GM19043 (cell line): ENCODE data around the gene DNM3.

Source experiments
- ATAC-seq: cut with Tn5 transposase; IDR thresholded peaks from one replicate; pipeline ENCODE4 v1.9.1; 2021; ENCODE audit warnings: low read depth; ENCODE audit not compliant: unreplicated experiment

Gene DNM3

GRCh38 chr1:172155766-172156165 lies 314.5 kb downstream of the DNM3 start:
- ATAC-seq = no peak

GRCh38 chr1:172162236-172162635 lies 320.9 kb downstream of the DNM3 start:
- no peak for ATAC-seq

DNA sequence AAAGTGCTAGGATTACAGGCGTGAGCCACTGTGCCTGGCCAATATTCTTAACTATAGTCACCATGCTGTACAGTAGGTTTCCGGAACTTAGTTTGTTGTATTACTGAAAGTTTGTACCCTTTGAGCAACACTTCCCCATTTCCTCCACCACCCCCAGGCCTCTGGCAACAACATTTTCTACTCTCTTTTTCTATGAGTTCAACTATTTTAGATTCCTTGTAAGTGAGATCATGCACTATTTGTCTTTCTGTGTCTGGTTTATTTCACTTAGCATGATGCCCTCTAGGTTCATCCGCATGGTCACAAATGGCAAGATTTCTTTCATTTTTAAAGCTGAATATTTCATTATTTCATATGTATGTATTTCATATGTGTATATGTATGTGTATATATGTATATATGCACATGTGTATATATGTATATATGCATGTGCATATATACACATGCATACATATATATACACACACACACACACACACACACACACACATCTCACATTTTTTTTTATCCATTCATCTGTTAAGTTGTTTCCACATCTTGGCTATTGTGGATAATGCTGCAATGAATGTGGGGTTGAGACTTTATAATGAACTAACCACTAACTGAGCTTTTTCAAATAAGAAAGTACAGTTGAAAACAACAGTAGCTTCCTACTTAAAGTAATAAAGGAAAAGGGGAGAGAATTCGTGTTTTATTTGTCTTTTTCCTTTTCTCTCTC lies 322.4 kb downstream of the DNM3 start:
- no peak for ATAC-seq

GRCh38 chr1:172165403-172165802 lies 324.1 kb downstream of the DNM3 start:
- no peak for ATAC-seq

DNA sequence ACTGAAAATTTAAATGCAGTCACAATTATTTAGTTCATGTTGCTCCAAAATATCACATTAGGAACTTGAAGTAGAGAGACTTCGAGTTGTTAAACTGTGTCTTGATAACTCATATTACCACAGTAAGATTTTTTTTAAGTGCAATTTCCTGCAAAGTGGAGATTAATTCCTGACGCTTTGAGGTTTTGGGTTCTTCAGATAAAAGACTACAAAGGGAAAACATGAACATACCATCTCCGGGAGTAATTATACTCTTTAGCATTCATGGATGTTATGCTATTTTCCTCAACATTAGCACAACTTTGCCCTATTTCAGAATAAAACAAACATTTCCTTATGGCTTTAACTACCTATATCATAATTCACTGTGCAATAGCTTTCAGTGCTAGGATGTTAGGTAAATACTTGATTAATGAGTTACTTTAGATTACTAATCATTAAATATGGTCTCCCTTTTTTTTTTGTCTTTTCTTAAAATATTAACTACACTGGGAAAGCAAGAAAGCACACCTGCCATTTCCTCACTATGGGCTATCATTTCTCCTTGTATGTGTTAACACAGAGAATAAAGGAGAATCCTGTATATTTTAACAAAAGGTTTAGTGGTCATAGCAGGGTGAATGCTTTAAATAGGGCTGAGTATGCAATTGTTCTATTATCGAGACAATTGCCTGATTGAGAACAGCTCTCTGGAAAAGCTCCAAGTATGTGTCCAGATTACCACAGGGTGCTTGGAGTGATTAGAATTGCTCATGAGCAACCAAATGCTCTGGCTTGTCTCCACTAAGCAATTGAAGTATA lies 326.7 kb downstream of the DNM3 start:
- no peak for ATAC-seq

- ATAC-seq = no peak
Observed at GRCh38 chr1:172168597-172168872, 327.2 kb downstream of the DNM3 start.

DNA sequence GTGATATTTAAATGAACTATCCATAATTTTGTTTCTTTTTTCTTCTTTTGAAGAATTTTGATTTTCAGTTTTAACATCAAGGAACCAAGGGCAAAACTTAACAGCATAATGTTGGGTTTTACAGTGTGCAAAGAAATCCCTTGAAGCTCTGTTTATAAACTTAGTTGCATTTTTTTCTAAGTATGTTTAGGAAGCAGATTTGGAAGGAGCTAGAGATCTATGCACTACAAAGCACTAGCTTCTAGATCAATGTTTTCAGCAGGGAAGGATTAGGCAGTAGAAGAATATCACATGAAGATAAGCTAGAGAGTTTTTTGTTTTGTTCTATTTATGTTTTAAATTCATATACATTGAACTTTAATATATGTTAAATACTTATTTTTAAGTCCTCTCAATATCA lies 328.5 kb downstream of the DNM3 start:
- no peak for ATAC-seq

DNA sequence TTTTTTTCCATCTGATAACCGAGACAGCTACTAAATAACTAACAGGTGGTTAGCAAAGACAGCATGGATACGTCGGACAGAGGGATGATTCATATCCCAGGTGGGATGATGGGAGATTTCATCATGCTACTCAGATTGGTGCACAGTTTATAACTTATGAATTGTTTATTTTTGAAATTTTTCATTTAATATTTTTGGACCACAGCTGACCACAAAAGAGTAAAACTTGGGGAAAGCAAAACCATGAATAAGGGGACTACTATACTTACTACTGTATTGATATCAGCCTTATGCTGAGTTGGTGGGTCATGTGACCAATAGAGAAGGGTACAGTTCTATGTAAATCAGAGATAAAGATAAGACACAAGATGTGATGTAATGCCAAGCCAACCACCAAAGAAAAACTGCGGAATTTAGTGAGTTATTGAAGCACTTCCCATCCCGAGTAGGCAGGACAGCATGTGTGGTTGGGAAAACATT lies 331.1 kb downstream of the DNM3 start:
- ATAC-seq = no peak

GRCh38 chr1:172176206-172176605 lies 334.9 kb downstream of the DNM3 start:
- ATAC-seq = no peak

GRCh38 chr1:172177849-172178248 lies 336.6 kb downstream of the DNM3 start:
- ATAC-seq = no peak

DNA sequence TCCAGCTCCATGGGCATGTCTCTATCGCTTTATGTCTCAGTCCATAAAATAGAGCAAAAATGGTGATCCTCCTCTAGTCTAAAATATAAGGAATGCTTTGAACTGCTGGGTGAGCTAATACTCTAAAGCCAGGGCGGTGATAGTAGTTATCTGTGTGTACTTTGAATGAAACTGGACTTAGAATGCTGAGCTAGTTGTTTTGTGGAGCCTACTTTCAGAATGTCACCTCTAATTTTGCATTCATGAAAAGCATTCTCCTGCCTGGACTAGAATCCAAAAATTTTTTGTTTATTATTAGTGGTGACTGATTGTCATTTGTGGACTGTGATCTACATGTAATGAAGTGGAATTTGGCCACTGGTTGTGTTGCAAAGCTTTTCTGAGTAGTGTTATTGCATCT lies 337.6 kb downstream of the DNM3 start:
- no peak for ATAC-seq

DNA sequence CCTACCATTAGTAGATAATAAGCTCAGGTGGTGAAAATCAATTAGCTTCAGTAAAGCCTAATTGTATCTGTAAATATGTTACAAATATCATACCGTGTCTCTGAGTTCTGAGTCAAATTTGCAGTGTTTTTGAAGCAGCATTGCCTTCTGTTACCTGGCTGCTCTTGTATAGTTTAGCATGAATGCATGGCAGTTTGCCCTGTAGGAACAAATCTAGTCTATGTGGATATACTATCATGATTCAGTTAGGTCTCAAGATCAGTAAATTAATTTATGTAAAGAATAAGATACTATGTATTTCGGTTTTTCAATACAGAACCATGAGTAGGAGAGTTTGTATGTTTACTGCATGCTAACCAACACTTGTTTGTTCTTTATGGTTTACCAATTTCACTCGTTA lies 338.6 kb downstream of the DNM3 start:
- no peak for ATAC-seq

- ATAC-seq = peak; percentile 62
Observed at GRCh38 chr1:172180501-172181285, 339.4 kb downstream of the DNM3 start.

DNA sequence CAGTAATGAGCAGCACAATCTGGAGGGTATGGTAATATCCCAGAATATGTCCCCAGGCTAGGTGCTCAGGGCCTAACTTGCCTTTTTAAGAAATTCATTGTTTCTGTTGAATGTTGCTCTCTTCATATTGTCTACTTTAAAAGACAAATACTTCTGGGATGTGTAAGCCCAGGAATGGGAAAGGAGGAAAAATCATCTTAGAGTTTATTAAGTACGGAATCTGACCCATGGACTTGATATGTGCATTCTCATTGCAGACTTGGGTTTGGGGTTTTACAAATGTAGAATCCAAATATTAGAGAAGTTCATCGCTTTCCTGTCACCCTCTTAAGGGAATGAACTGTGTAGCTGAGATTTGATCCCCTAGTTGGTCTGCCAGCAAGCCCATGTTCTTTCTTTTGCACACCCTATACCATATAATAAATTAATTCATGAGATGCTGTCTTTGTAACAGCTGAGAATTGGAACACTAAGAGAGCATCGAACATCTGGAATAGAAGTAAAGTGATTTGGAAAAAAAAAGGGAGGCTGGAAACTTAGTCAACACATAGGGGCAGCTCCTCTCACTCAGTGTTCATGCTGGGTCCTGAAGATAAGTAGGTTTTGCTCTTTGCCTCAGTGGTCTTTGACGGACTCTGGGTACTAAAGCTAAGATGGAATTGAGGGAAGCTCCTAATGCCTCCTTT lies 343.4 kb downstream of the DNM3 start:
- peak; percentile 2 for ATAC-seq

GRCh38 chr1:172185211-172185610 lies 343.9 kb downstream of the DNM3 start:
- ATAC-seq = peak; percentile 61

DNA sequence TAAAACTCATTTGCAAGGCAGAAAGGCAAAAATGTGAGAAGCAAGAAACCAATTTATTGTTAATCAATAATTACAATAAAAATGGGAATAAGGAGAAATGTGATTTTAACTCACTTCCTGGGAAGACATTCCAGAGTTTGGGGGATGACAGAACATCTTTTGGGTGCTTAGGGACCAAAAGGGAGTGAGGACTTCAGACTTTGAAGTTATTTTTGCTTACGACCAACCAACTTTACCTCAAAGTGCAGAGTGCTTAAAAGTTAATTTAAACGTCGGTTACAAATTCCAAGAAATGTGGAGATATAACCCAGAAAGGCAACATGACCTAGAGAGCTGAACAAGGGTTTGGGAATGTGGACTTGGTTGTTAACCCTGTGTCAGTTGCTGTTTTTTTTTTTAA lies 344.7 kb downstream of the DNM3 start:
- no peak for ATAC-seq

DNA sequence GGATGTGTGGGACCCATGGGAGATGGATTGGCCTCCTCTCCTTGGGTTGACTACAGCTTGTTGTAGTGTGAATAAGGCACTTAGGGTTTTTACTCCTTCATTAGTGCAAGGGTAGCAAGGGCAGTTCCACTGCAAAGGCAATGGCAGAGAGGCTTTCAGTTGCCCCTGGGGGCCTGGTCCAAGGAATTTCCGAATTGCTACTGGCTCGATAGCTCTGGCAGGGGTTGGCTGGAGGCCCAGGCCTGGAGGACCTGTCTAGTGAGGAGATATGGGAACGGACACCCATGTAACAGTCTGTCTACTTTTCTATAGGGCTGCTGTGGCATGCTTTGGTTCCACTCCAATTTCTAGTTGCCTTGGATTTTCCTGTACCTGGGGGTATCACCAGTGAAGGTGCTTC lies 360.3 kb downstream of the DNM3 start:
- no peak for ATAC-seq

DNA sequence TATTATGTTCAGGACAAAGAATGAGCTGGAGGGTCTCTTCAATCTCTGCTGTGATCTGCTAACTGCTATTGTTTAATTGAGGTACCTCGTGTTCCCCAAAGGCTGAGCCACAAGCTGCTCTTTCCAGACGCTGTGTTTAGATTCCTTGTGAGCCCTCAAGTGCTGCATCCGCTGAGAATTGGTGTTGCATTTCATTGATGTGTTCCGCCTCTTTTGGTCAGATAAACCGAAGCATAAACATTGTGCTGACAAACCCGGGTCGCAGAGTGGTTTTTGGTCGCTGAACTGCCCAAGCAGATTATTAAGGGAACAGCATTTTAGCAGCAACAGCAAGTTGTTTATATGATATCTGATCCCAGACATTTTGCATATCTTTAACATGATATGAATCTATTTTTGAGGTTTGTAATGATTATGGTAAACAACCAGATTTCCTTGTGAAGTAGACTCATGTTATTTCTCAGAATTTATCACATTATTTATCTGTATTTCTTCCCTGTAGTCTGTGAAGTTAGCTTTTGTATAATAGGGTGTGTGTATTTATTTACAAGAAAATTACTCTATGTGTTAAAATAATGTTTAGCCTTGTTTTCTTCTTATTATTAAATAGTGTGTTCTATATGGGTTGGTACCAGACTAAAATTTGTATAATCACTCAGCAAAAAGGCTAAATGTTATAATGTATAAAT lies 362.0 kb downstream of the DNM3 start:
- ATAC-seq = no peak

DNA sequence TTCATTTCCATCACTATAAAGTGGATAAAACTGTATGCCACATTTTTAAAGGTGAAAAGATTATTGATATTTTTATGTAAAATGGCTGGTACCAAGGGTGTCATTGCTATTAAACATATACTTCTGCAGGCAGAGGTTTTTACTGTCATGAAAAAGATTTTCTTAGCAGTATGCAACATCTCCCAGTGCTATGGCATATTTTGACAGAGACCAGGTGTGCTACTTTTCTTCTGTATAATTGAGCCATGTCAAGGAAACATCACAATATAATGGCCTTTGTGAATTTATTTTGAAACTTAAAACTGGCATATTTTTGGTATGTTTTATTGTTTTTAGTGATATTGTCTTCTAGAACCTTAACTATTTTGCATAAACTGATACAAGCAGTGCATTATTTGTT lies 362.6 kb downstream of the DNM3 start:
- ATAC-seq = no peak

DNA sequence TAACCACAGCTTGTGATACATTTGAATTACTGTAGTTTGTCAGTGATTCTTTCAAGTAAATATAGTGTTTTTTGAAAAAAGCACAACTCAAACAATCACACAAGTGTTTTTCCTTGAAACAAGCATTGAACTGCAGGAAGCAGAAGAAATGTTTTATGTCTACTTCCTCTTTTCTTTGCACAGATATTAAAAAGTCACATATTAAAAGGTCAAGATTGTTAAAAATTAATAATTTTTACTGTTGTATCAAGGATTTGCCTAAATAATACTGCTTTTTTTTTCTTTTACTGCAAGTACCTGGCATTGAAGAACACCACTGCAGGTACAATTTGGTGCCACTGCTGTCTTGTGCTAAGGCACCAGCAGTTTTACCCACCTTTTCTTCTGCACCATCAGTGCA lies 365.0 kb downstream of the DNM3 start:
- ATAC-seq = peak; percentile 57
